Heart left ventricle (tissue), 13 donors: ENCODE results near the gene ANKRD11.

Experiments
- POLR2A ChIP-seq, 2 donors: fragments of 450-650 bp; IDR thresholded peaks; one replicate each; pipeline ENCODE4 v1.6.1; 2017; ENCODE audit warnings: antibody characterized with exemption in 2 of 2, mild to moderate bottlenecking in 2 of 2, moderate library complexity in 2 of 2
- TF ChIP-seq, protein P1 (sequence below), 12 donors: fragments of 200-600 bp; sonication (generic) in 4 of 12; IDR thresholded peaks; one replicate each; pipeline versions ENCODE4 v1.5.0 to v1.8.0; 2018 to 2022; ENCODE audit warnings: antibody characterized with exemption in 12 of 12, mild to moderate bottlenecking in 5 of 12
- donor health status: ischemic (EF 13 %, LVEDD 7.1; RV severe dilation, severe dysfunction).
- donor health status: DM: no; HTN: yes; CAD: no.
- donor health status: DM: no; HTN: no; CAD: no.
- donor health status: ischemic (EF 25% LVEDD 6.9; RV normal size, moderate dysfunction).
- donor health status: ischemic (EF 25% LVEDD 5.7; RV mildly dilated, moderate dysfunction).
- donor health status: ischemic (EF 35%, LVEDD 5.7; RV mildly dilated, moderate dysfunction).
- donor health status: nonischemic (EF 11% LVEDD 7.7; RV severe dilation, severe dysfunction).
- donor health status: DM: yes; HTN: yes; CAD: no.
- donor health status: PGD.
- donor health status: ischemic (EF 29% LVEDD 5.4; RV normal size, mild dysfunction).
- donor health status: nonischemic (EF 23%, LVEDD 6.1; RV moderate dilation, normal function).

DNA sequence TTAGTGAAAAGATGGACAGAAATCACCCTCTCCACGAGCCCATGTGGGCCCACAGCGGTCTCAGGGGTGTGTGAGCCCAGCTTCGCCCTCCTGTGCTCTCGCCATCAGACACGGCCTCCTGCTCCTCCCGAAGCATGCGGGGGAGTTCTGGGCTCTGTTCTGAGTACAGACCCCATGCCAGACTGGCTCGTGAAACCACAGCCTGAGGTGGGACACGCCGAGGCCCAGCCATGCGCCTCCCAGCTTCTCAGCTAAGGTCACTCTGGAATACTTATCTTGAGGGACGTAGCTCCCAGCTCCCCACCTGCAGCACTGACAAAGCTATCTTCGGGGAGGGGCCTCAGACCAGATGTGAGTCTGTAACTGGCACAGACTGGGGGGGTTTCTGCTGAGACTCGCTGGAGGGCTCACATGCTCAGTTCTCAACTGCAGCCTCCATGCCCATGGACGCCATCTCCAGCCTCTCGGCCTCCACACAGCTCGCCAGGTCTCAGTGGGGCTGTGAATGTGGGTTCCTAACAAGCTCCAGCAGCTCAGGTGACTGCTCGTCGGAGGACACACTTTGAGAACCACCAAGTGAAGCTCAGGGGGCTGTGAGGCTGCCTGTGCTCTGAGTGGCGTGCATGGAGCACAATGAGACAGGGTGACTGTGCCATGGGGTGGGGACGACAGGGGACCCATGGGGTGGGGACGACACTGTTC lies 177.6 kb downstream of the ANKRD11 start:
- TF ChIP-seq, protein P1, sequence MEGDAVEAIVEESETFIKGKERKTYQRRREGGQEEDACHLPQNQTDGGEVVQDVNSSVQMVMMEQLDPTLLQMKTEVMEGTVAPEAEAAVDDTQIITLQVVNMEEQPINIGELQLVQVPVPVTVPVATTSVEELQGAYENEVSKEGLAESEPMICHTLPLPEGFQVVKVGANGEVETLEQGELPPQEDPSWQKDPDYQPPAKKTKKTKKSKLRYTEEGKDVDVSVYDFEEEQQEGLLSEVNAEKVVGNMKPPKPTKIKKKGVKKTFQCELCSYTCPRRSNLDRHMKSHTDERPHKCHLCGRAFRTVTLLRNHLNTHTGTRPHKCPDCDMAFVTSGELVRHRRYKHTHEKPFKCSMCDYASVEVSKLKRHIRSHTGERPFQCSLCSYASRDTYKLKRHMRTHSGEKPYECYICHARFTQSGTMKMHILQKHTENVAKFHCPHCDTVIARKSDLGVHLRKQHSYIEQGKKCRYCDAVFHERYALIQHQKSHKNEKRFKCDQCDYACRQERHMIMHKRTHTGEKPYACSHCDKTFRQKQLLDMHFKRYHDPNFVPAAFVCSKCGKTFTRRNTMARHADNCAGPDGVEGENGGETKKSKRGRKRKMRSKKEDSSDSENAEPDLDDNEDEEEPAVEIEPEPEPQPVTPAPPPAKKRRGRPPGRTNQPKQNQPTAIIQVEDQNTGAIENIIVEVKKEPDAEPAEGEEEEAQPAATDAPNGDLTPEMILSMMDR (IDR thresholded peaks at IDR 0.05): no peak
- TF ChIP-seq POLR2A (IDR thresholded peaks at IDR 0.05): no peak
